GM12878 (cell line): ENCODE measurements around the gene ACAD11. TPM values are rescaled to one million over a fixed set of nuclear protein-coding genes. Genes with fewer than 3 reads are reported as not detected.

Experiments used
- ATAC-seq: fragments of 200-7000 bp; cut with Tn5 transposase; 3 replicates; pipeline ENCODE4 v1.9.1; 2020; ENCODE audit warnings: mild to moderate bottlenecking, moderate library complexity
- BruUV-seq: library from RNA; stranded (reverse); fragments of 400-500 nt; replicated peaks from 2 replicates; lab custom pipeline; 2021; lab: Mats Ljungman, UMichigan
- CTCF ChIA-PET: fragments of 300-600 bp; sonication (Branson Sonifier 250); formaldehyde crosslinking; extraction: SDS; loops from one replicate; lab custom pipeline; 2021; ENCODE audit warnings: inconsistent platforms; lab: Yijun Ruan, JAX
- POLR2A ChIA-PET: fragments of 350-600 bp; formaldehyde crosslinking; extraction: SDS; loops from one replicate; lab custom pipeline; 2021; ENCODE audit warnings: inconsistent platforms; lab: Charles Lee
- RAD21 ChIA-PET: fragments of 300-600 bp; sonication (Branson Sonifier 250); formaldehyde crosslinking; loops from one replicate; lab custom pipeline; 2023; ENCODE audit warnings: antibody characterized with exemption; ENCODE audit not compliant: unreplicated experiment; lab: Charles Lee
- SMC1A ChIA-PET: fragments of 300-600 bp; sonication (Branson Sonifier 250); formaldehyde crosslinking; loops from one replicate; lab custom pipeline; 2023; ENCODE audit not compliant: unreplicated experiment, uncharacterized antibody; lab: Charles Lee
- DNase-seq: peaks from one replicate; pipeline ENCODE4 v3.0.0-alpha.2; 2011; ENCODE audit warnings: low read depth, low spot score
- FAIRE-seq: peaks from 3 replicates; lab custom pipeline; 2011; peaks lifted over from hg19 to GRCh38; lab: Jason Lieb, UNC
- H2AFZ ChIP-seq: 2 replicates; pipeline ENCODE4 v1.6.0; 2011; ENCODE audit warnings: low read depth, low read length, control low read depth; ENCODE audit not compliant: control insufficient read depth
- H3K27ac ChIP-seq: 2 replicates; pipeline ENCODE4 v1.5.1; 2011; ENCODE audit warnings: control low read depth; ENCODE audit not compliant: control insufficient read depth, insufficient read depth
- H3K27me3 ChIP-seq, 2 experiments: replicated peaks in 1 of 2; 2 replicates each; pipeline versions ENCODE4 v1.6.0 to v1.6.1; 2011; ENCODE audit warnings: low read length in 1 of 2; ENCODE audit not compliant: control insufficient read depth in 2 of 2, insufficient read depth in 2 of 2
- H3K36me3 ChIP-seq, 2 experiments: 2 replicates each; pipeline ENCODE4 v1.5.1; 2011; ENCODE audit warnings: low read length in 1 of 2; ENCODE audit not compliant: control insufficient read depth in 2 of 2, insufficient read depth in 2 of 2
- H3K4me1 ChIP-seq: 2 replicates; pipeline ENCODE4 v1.6.1; 2011; ENCODE audit warnings: mild to moderate bottlenecking, low read length, moderate library complexity, mixed read lengths; ENCODE audit not compliant: control insufficient read depth, insufficient read depth
- H3K4me2 ChIP-seq: 2 replicates; pipeline ENCODE4 v1.6.0; 2011; ENCODE audit warnings: control low read depth; ENCODE audit not compliant: control insufficient read depth, insufficient read depth
- H3K4me3 ChIP-seq: fragments of 200-600 bp; sonication (generic); 2 replicates; pipeline ENCODE4 v1.5.1; 2016
- H3K79me2 ChIP-seq: 2 replicates; pipeline ENCODE4 v1.6.0; 2011; ENCODE audit warnings: low read length; ENCODE audit not compliant: control insufficient read depth, insufficient read depth
- H3K9ac ChIP-seq: 2 replicates; pipeline ENCODE4 v1.8.0; 2011; ENCODE audit warnings: low read length, control low read depth, mixed read lengths; ENCODE audit not compliant: control insufficient read depth, insufficient read depth
- H3K9me3 ChIP-seq: replicated peaks from 3 replicates; pipeline ENCODE4 v1.5.1; 2011; ENCODE audit warnings: mild to moderate bottlenecking, low read length; ENCODE audit not compliant: control insufficient read depth, insufficient read depth
- H4K20me1 ChIP-seq: 2 replicates; pipeline ENCODE4 v1.6.0; 2011; ENCODE audit not compliant: control insufficient read depth, insufficient read depth
- BHLHE40 ChIP-seq, 2 experiments: fragments of 450-650 bp in 1 of 2; IDR thresholded peaks; 2 replicates each; pipeline ENCODE4 v1.6.1; 2011 to 2017; ENCODE audit warnings: low read depth in 2 of 2, borderline replicate concordance in 1 of 2, improper control_type of control experiment in 1 of 2, low read length in 1 of 2, mild to moderate bottlenecking in 1 of 2
- NFIC ChIP-seq: IDR thresholded peaks from 2 replicates; pipeline ENCODE4 v1.6.1; 2012; ENCODE audit warnings: low read depth, mild to moderate bottlenecking, inconsistent platforms, low read length, moderate library complexity
- NR2C2 ChIP-seq: IDR thresholded peaks from 2 replicates; pipeline ENCODE4 v1.6.1; 2011; ENCODE audit warnings: borderline replicate concordance, low read depth; ENCODE audit not compliant: control insufficient read depth, insufficient read length
- RB1 ChIP-seq: fragments of 450-650 bp; formaldehyde crosslinking; IDR thresholded peaks from 2 replicates; pipeline ENCODE4 v1.6.1; 2017; ENCODE audit warnings: mild to moderate bottlenecking, borderline replicate concordance
- RBBP5 ChIP-seq: fragments of 200-600 bp; sonication (generic); conservative IDR thresholded peaks from 2 replicates; pipeline ENCODE4 v1.6.1; 2016
- ZBED1 ChIP-seq: IDR thresholded peaks from 2 replicates; pipeline ENCODE4 v1.6.1; 2016; ENCODE audit warnings: borderline replicate concordance
- ZNF622 ChIP-seq: fragments of 450-650 bp; IDR thresholded peaks from 2 replicates; pipeline ENCODE4 v1.6.1; 2017; ENCODE audit warnings: mild to moderate bottlenecking, inconsistent platforms
- WGBS: methylation state at CpG from one replicate; pipeline ENCODE4 v1.1.6; 2016; ENCODE audit warnings: low lambda C conversion rate; ENCODE audit not compliant: insufficient replicate concordance, insufficient coverage; ENCODE audit errors: missing lambda C conversion rate; 5-methylcytosine and 5-hydroxymethylcytosine counted together
- in situ Hi-C: fragments of 300-500 bp; cut with MboI; formaldehyde crosslinking; loops from 9 replicates; pipeline ENCODE4 v1.14.3; 2018; ENCODE audit warnings: mixed read lengths
- intact Hi-C: fragments of 100-400 bp; cut with micrococcal nuclease; formaldehyde crosslinking; loops from one replicate; pipeline ENCODE4 v1.14.2; 2022; ENCODE audit not compliant: unreplicated experiment
- polyA plus RNA-seq, 11 experiments: library from polyadenylated mRNA; depleted of rRNA in 4 of 11; unstranded in 6 of 11; stranded (reverse) in 5 of 11; fragments of >200 nt; fragmentation: Nextera tagmentation in 4 of 11; fragmentation: Illumina TruSeq in 1 of 11; extraction: Ambion mirVana in 4 of 11; extraction: Trizol in 1 of 11; gene quantifications; 1 replicate in 1 of 11; 2 replicates in 10 of 11; pipeline versions ENCODE4 v1.2.1 to v1.2.3, GENCODE V29; 2011 to 2016; ENCODE audit warnings: inconsistent platforms in 2 of 11, missing spikeins in 2 of 11, low read depth in 1 of 11
- total RNA-seq, 4 experiments: library from RNA; depleted of rRNA in 3 of 4; stranded (reverse); fragments of >200 nt in 3 of 4; fragmentation: Illumina TruSeq in 1 of 4; extraction: Trizol in 1 of 4; gene quantifications; 2 replicates each; pipeline versions ENCODE4 v1.2.1 to v1.2.3, GENCODE V29; 2013 to 2021
- TF ChIP-seq, protein P1 (sequence below): fragments of 450-650 bp; IDR thresholded peaks from 2 replicates; pipeline ENCODE4 v1.6.1; 2016; ENCODE audit warnings: mild to moderate bottlenecking

Gene ACAD11
- total and polyA plus RNA-seq, 10 of the 15 experiments (the other 5 are each of a cell fraction or from before 2014, with no cell fraction given) = 2.4 to 15.9 (median 10.4) TPM

- H3K79me2 ChIP-seq = no peaks in the 10 kb centered on the region
- no peaks in the 10 kb centered on the region for H3K9me3 ChIP-seq
- H3K27ac ChIP-seq = no peak overlapping the region
- CTCF ChIA-PET = interaction anchor here (4.6 kb wide), 1 partner anchor 13 kb away, joined by 37 read pairs; no protein-coding TSS in a partner anchor
- intact Hi-C loops (no loop called here), in situ Hi-C loops (loop anchor here (10.0 to 25.0 kb wide), 2 partner anchors 96 to 838 kb away; no protein-coding TSS in a partner anchor)
- no peak overlapping the region for H3K4me2 ChIP-seq
- no peak overlapping the region for H3K9ac ChIP-seq
- no TSS peak for BruUV-seq
- 93% methylated on average over 8 of the region's 8 CpGs for WGBS
- DNase-seq (no peak), FAIRE-seq (no peak), ATAC-seq (no peak)
- RAD21 ChIA-PET = no interaction called here
- SMC1A ChIA-PET = interaction anchor here (1.6 kb wide), 1 partner anchor 87 kb away, joined by 5 read pairs; no protein-coding TSS in a partner anchor
- no peak for TF ChIP-seq RB1
- no peak for TF ChIP-seq NR2C2
- TF ChIP-seq, protein P1, sequence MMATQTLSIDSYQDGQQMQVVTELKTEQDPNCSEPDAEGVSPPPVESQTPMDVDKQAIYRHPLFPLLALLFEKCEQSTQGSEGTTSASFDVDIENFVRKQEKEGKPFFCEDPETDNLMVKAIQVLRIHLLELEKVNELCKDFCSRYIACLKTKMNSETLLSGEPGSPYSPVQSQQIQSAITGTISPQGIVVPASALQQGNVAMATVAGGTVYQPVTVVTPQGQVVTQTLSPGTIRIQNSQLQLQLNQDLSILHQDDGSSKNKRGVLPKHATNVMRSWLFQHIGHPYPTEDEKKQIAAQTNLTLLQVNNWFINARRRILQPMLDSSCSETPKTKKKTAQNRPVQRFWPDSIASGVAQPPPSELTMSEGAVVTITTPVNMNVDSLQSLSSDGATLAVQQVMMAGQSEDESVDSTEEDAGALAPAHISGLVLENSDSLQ = no peak
- no peak for TF ChIP-seq ZNF622
- TF ChIP-seq NFIC = no peak
- no peak for TF ChIP-seq RBBP5
- TF ChIP-seq ZBED1 = no peak
- TF ChIP-seq BHLHE40 (IDR thresholded peaks at IDR 0.05; ENCODE audit: borderline replicate concordance in 1 of 2, low read depth in 2 of 2, low read length in 1 of 2) = no peak
- no peaks in the 10 kb centered on the region for H3K27me3 ChIP-seq
- H4K20me1 ChIP-seq = no peaks in the 10 kb centered on the region
- POLR2A ChIA-PET = no interaction called here
- peaks cover 16% of the 10 kb centered on the region for H3K4me1 ChIP-seq
- no peak overlapping the region for H2AFZ ChIP-seq
- H3K36me3 ChIP-seq = no peaks in the 10 kb centered on the region
- H3K4me3 ChIP-seq = no peak overlapping the region
Observed at GRCh38 chr3:132549169-132549568, 110.4 kb downstream of the ACAD11 start.
